ENCODE data around the gene NR1H4. TPM values are rescaled to one million over a fixed set of nuclear protein-coding genes. Genes with fewer than 3 reads are reported as not detected.

The NR1H4 gene
- total and polyA plus RNA-seq, 9 of the 15 experiments (the other 6 are each of a cell fraction or from before 2014, with no cell fraction given), result 0.03 TPM; not detected in 8

DNA sequence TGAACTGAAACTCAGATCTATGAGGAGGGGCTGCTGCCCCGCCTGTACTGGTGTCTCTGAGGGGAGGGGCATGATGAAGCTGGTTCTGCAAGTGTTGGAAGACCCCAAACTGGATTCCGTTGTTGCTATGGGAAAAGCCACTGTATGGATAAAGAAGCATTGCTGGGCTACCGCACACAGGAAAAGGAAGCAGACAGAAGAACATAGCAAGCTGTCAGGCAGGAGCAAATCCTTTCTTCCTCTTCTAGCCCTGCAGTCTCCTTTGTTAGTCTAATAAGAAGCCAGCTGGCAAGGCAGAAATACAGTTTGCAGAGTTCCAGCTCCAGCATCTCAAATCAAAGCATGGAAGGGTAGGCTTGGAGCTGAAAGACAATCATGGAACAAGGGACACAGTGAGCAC lies 26.3 kb upstream of the NR1H4 start (continued):
- no peak for TF ChIP-seq SMC3 (conservative IDR thresholded peaks at IDR 0.05; ENCODE audit: insufficient read depth, low read depth, low read length)
- TF ChIP-seq RBM34 (IDR thresholded peaks at IDR 0.05; ENCODE audit: borderline replicate concordance, insufficient read depth, low read length), result no peak
- TF ChIP-seq PHF8 (IDR thresholded peaks at IDR 0.05; ENCODE audit: borderline replicate concordance, low read length), result no peak
- TF ChIP-seq LCOR (CRISPR knock-in tag; IDR thresholded peaks at IDR 0.05), result no peak
- TF ChIP-seq ZNF395 (CRISPR knock-in tag; IDR thresholded peaks at IDR 0.05), result no peak
- TF ChIP-seq CTCF (IDR thresholded peaks at IDR 0.05 in 2 of 3, conservative IDR thresholded peaks at IDR 0.05 in 1 of 3; ENCODE audit: insufficient read depth in 2 of 3, low read depth in 1 of 3, low read length in 3 of 3), result no peak
- TF ChIP-seq NFE2 (IDR thresholded peaks at IDR 0.05; ENCODE audit: low read depth), result no peak
- TF ChIP-seq NELFE (IDR thresholded peaks at IDR 0.05; ENCODE audit: insufficient read depth, insufficient read length), result no peak
- TF ChIP-seq ZNF436 (CRISPR knock-in tag; IDR thresholded peaks at IDR 0.05), result no peak
- no peak for TF ChIP-seq TBP (optimal IDR thresholded peaks at IDR 0.05; ENCODE audit: low read depth, low read length)
- TF ChIP-seq HNRNPL (IDR thresholded peaks at IDR 0.05; ENCODE audit: low read depth, low read length), result no peak
- TF ChIP-seq CTBP1 (IDR thresholded peaks at IDR 0.05; ENCODE audit: borderline replicate concordance), result no peak
- no peak for TF ChIP-seq MCM5 (IDR thresholded peaks at IDR 0.05; ENCODE audit: low read depth)

All from K562 (cell line).